Stimulated activated CD4-positive, alpha-beta T cell treated with anti-CD3 and anti-CD28 coated beads, Interleukin-12 subunit alpha, Interleukin-12 subunit beta, amount 100 ng/mL, for 24 hours (primary cell): ENCODE measurements around the gene TRAK1.

ENCODE experiments used
- DNase-seq, 2 experiments: peaks; one replicate each; pipeline ENCODE4 v3.0.0-alpha.2; 2020; ENCODE audit warnings: low read depth in 2 of 2

Gene TRAK1

DNA sequence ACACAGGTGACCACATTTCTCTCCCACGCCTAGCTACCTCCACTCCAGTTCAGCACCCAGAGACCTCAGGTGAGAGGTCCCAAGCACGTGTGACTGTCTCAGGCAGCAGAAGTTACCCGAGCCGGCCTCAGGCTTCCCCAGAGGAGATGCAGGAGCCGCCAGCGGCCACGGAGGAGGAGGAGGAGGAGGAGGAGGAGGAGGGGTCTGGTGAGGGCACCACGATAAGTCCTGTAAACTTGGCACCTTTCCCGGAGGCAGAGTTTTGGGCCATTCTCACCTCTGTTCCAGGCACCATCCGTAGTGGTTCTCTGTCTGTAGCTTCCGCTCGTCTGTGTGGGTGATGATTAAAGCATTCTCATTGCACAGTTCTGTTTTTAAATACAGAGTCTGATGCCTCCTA, 118.8 kb downstream of the TRAK1 start:
- no peak for DNase-seq

DNA sequence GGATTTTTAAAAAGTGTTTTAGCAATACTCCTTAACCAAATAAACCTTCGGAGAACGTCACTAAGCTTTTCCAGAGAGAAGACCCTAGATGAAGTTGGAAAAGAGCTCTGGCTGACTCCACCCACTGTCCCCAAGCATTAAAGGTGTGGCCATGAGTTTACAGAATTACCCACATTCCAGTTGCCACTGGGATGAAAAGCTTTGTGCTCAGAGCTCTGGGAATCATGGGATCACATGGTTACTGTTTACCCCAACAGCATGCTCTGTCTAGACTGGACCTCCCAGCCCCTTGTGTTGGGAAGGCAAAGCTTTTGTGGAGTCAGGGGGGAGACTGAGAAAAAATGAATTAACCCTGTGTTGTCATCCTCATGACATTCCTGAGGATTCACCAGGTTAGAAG, 119.6 kb downstream of the TRAK1 start:
- no peak for DNase-seq

GRCh38 chr3:42213417-42213816, 122.3 kb downstream of the TRAK1 start:
- DNase-seq = no peak

GRCh38 chr3:42214064-42214463, 122.9 kb downstream of the TRAK1 start:
- DNase-seq = no peak

DNA sequence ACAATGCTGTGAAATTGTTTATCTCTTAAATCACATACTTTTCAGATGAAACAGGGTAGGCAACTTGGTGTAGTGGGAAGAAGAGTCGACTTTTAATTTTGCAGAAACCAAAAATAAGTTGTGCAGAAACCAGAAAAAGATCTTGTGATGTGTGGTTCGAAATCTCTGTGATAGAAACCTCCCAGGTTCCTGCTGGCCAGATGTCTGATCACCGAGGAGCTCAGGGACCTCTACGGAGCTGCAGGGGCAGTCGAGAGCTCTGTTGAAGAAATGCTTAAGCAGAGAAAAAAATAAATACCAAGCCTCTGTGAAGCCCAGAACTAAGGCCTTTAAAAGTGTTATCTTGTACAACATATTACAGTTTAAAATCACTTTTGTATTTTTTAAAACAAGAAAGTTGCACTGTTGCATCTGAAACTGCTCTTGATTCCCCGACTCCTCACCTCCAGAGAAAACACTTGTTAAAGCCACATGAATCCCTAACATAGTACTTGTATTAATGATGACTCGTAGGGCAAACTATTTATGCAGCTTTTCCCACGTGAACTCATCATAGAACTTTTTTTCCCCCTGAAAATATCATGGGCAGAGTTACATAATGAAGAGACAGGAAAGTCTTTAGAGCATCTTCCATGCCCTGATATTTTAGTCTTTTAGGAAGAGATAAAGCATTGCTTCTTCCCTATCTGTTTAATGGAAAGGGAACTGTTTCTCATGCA, 123.6 kb downstream of the TRAK1 start:
- DNase-seq = no peak

- DNase-seq = no peak
Measured at GRCh38 chr3:42216302-42216701, 125.1 kb downstream of the TRAK1 start.

GRCh38 chr3:42216931-42217333, 125.8 kb downstream of the TRAK1 start:
- no peak for DNase-seq

- DNase-seq = no peak
Measured at GRCh38 chr3:42220436-42221121, 129.4 kb downstream of the TRAK1 start.

DNA sequence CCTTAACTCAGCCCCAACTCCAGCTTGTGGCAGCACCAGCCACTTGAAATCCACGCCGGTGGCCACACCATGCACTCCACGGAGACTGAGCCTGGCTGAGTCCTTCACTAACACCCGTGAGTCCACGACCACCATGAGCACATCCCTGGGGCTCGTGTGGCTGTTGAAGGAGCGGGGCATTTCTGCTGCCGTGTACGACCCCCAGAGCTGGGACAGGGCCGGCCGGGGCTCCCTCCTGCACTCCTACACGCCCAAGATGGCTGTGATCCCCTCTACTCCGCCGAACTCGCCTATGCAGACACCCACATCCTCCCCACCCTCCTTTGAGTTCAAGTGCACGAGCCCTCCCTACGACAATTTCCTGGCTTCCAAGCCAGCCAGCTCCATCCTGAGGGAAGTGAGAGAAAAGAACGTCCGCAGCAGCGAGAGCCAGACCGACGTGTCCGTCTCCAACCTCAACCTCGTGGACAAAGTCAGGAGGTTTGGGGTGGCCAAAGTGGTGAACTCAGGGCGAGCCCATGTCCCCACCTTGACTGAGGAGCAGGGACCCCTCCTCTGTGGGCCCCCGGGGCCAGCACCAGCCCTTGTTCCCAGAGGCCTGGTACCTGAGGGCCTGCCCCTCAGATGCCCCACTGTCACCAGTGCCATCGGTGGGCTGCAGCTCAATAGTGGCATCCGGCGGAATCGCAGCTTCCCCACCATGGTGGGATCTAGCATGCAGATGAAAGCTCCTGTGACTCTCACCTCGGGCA, 132.0 kb downstream of the TRAK1 start:
- no peak for DNase-seq

GRCh38 chr3:42224178-42224577, 133.0 kb downstream of the TRAK1 start:
- no peak for DNase-seq

- no peak for DNase-seq
Measured at GRCh38 chr3:42224658-42225421, 133.7 kb downstream of the TRAK1 start.

DNA sequence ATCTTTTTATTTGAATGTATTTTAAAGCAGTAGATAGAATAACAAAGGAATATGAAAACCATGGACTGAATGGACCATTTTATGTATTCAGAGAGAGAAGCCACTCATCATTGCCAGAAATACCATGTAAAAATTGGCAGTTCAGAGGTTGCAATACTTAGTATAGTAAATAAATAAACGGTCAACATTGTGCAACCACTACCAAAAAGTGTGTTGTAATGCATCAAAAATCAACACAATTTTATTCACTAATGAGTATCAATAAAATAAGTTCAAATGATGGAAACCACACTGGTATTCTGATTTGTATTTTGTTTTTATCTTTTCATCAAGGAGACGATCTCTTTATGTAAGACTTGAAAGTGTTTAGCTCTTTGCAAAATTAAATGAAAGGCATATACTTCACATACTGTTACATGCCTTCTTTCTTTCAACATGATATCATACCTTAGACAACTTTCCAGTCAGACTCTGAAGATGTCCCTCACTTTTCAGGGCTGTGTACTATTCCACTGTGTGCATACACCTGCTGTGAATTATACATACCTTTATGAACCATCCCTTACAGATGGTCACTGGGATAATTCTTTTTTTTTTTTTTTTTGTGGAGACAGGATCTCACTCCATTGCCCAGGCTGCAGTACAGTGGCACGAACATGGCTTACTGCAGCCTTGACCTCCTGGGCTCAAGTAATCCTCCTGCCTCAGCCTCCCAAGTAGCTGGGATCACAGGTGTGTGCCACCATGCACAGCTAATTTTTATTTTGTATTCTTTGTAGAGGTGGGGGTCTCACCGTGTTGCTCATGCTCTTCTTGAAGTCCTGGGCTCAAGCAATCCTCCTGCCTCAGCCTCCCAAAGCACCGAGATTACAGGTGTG, 134.6 kb downstream of the TRAK1 start:
- no peak for DNase-seq

- no peak for DNase-seq
Measured at GRCh38 chr3:42226470-42227425, 135.6 kb downstream of the TRAK1 start.

DNA sequence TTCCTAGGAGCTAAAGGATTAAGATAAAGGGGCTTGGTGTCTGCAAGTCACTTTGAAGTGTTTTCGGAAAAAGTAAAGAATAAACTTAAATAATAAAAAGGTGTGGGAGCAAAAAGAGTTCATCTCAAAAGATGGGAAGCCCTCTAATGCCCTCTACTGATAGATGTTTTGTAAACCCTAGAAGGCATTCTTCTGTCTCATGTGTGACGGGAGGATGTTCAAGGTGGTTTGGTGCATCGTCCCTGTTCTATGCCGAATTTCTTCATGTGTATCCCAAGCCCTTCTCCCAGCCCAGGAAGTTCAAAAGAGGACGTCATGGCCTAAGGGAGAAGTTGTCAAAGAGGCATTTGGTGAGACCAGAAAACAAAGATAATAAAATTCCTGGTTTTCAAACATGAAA, 137.6 kb downstream of the TRAK1 start:
- no peak for DNase-seq

GRCh38 chr3:42229266-42229941, 138.2 kb downstream of the TRAK1 start:
- DNase-seq = no peak

DNA sequence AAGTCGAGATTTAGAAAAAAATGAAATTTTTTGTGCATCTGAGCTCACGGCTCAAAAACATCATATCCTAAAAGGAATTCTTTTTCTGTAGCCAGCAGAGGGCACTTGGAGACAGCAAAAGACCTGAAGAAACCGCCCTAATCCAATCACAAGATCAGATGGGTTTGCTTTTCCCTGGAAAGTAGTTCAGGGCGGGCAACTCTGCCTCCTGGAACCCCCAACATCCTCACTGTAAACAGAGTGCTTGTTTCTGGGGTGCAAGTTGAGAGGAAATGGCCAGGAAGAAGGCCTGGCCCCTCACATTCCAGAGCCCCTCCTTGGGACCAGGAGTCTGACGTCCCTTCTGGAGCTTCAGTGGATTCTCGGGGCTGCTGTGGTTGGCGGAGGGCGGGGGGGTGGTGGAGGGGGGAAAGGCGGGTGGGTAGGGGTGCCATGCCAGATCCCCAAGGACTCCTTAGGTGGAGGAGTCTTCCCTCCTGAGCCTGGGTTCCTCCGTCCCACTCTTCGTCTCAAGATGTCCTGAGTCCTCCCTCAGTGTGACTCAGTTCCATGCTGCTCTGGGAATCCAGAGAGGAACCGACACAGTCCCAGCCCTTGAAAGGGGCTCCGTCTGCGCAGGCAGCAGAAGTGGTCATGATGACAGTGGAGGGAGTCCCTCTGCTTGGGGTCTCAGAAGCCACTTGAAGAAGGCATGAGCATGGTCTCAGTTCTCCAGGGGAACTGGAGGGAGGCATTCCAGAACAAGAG, 139.0 kb downstream of the TRAK1 start:
- DNase-seq = no peak

- DNase-seq = no peak
Measured at GRCh38 chr3:42230860-42231259, 139.7 kb downstream of the TRAK1 start.

GRCh38 chr3:42235532-42235931, 144.4 kb downstream of the TRAK1 start:
- DNase-seq = no peak

DNA sequence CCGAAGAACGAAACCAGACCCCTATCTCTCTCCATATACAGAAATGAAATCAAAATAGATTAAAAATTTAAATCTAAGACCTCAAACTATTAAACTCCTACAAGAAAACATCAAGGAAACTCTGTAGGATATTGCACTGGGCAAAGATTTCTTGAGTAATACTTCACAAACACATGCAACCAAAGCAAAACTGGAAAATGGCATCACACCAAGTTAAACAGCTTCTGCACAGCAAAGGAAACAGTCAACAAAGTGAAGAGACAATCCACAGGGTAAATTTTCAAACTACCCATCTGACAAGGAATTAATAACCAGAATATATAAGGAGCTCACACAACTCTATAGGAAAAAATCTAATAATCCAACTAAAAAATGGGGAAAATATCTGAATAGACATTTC, 145.5 kb downstream of the TRAK1 start:
- no peak for DNase-seq
